Glomerular visceral epithelial cell (primary cell): ENCODE data around the gene FKBP1B.
"Not testable (repeated sequence)": the region's sequence is repeated elsewhere in the genome, so short reads cannot be mapped to it uniquely, and the experiment has no call there.

Source experiments
- DNase-seq: peaks from one replicate; pipeline ENCODE4 v3.0.0-alpha.2; 2016; ENCODE audit errors: extremely low spot score

The FKBP1B gene

DNA sequence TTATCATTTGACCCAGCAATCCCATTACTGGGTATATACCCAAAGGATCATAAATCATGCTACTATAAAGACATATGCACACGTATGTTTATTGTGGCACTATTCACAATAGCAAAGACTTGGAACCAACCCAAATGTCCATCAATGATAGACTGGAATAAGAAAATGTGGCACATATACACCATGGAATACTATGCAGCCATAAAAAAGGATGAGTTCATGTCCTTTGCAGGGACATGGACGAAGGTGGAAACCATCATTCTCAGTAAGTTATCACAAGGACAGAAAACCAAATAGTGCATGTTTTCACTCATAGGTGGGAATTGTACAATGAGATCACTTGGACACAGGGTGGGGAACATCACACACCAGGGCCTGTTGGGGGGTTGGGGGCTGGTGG is 51.2 kb downstream of the FKBP1B start:
- not testable (repeated sequence) for DNase-seq

- no peak for DNase-seq
Measured at GRCh38 chr2:24101992-24102391, 52.5 kb downstream of the FKBP1B start.

DNA sequence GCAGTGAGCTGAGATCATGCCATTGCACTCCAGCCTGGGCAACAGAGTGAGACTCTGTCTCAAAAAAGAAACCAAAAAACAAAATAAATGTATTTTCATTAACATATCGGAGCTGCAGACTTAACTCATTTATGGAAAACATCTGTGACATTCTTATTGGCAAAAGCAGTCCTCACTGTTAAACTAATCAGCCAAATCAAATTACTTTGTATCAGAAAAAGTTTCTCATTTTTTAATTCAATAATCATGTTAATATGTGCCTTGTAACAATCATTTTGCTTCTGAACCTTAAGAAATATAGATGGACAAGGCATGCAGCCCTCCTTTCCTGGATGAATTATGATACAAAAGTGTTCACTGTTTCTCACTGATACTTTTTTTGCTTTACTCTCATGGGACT is 53.1 kb downstream of the FKBP1B start:
- DNase-seq, result no peak

DNA sequence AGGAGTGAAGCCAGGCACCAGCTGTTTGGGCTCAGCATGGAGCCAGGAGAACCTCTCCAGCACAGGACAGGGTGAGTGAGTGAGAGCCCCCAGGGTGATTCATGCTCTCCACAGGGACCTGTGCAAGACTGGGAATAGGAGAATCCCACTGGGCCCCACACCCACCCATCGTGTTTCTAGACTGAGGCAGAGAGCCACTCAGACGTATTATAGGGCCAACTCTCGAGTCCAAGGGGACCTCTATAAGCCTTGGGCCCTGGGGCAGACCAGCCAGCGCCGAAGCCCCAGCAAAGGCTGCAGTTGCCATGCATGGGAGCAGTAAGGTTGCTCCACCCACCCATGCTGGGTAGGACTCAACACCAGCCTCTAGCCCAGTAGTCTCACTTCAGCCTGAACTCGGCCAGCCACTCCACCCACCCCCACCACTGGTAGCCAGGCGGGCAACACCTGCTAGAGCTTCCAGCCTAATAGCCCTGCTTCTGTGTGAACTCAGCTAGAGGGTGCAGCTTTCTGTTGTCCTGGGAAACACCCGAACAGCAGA is 54.6 kb downstream of the FKBP1B start:
- no peak for DNase-seq

DNA sequence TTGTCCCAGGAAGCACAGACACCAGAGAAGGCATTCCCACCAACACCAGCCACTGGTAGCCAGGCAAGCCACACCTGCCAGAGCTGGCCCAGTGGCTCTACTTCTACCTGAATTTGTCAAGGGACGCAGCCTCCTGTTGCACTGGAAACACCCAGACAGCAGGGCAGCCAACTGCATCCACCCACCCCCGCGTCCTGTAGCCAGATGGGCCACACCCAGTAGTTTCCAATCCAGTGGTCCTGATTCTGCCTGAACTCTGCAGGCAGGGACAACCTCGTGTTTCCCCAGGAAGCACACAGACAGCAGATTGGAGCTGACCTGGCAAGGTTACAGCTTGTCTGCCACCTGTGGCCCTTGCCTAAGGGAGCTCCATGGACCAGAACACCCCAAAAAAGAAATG is 55.4 kb downstream of the FKBP1B start:
- DNase-seq, result no peak

GRCh38 chr2:24105816-24106215 is 56.3 kb downstream of the FKBP1B start:
- no peak for DNase-seq

DNA sequence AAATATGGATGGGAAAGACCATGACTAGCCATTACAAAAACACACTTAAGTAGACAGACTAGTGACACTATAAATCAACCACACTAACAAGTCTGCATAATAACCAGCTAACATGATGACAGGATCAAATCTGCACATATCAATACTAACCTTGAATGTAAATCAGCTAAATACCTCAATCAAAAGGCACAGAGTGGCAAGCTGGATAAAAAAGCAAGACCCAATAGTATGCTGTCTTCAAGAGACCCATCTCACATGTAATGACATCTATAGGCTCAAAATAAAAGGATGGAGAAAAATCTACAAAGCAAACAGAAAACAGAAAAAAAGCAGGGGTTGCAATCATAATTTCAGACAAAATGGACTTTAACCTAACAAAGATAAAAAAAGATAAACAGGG is 57.2 kb downstream of the FKBP1B start:
- no peak for DNase-seq

DNA sequence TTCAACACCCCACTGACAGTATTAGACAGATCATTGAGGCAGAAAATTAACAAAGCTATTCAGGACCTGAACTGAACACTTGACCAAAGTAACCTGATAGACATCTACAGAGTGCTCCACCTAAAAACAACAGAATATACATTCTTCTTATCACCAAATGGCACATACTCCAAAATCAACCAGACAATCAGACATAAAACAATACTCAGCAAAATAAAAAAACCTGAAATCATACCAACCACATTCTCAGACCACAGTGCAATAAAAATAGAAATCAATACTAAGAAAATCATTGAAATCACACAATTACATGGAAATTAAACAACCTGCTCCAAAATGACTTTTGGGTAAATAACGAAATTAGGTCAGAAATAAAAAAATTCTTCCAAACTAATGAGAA is 57.8 kb downstream of the FKBP1B start:
- DNase-seq, result no peak

DNA sequence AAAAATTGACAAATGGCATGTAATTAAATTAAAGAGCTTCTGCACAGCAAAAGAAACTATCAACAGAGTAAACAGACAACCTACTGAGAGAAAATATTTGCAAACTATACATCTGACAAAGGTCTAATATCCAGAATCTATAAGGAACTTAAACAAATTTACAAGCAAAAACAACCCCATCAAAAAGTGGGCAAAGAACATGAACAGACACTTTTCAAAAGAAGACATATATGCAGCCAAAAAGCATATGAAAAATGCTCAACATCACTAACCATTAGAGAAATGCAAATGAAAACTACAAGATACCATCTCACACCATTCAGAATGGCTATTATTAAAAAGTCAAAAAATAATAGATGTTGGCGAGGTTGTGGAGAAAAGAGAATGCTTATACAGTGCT is 59.9 kb downstream of the FKBP1B start:
- DNase-seq, result not testable (repeated sequence)

GRCh38 chr2:24110660-24111303 is 61.2 kb downstream of the FKBP1B start:
- DNase-seq, result no peak

GRCh38 chr2:24111407-24111901 is 61.9 kb downstream of the FKBP1B start:
- DNase-seq, result peak; percentile 8
